IMR-90 (cell line): ENCODE measurements around the gene ZNF177. TPM values are rescaled to one million over a fixed set of nuclear protein-coding genes. Genes with fewer than 3 reads are reported as not detected.
"Not testable (repeated sequence)": the region's sequence is repeated elsewhere in the genome, so short reads cannot be mapped to it uniquely, and the experiment has no call there.

Source experiments
- ATAC-seq: fragments of 200-7000 bp; cut with Tn5 transposase; 2 replicates; pipeline ENCODE4 v1.9.1; 2020; ENCODE audit warnings: low read depth, mild to moderate bottlenecking, moderate library complexity
- BruUV-seq: library from RNA; stranded (reverse); fragments of 400-500 nt; replicated peaks from 2 replicates; lab custom pipeline; 2021; lab: Mats Ljungman, UMichigan
- CTCF ChIA-PET: fragments of 300-600 bp; formaldehyde crosslinking; extraction: SDS; loops from one replicate; lab custom pipeline; 2021; ENCODE audit warnings: antibody characterized with exemption; lab: Yijun Ruan, JAX
- POLR2A ChIA-PET: fragments of 300-600 bp; sonication (Branson Sonifier 250); formaldehyde crosslinking; loops from one replicate; lab custom pipeline; 2022; ENCODE audit warnings: antibody characterized with exemption; ENCODE audit not compliant: unreplicated experiment; lab: Charles Lee
- DNase-seq: peaks from one replicate; pipeline ENCODE4 v3.0.0; 2013
- H2AFZ ChIP-seq: replicated peaks from 2 replicates; pipeline ENCODE3; 2013; ENCODE audit warnings: low read length, mild to moderate bottlenecking; ENCODE audit not compliant: poor library complexity
- H2AK5ac ChIP-seq: 2 replicates; pipeline ENCODE4 v1.6.1; 2013; ENCODE audit warnings: low read depth, low read length, inconsistent platforms
- H2AK9ac ChIP-seq: replicated peaks from 2 replicates; pipeline ENCODE3; 2013; ENCODE audit warnings: mild to moderate bottlenecking, low read depth, low read length, moderate library complexity; ENCODE audit not compliant: poor library complexity
- H2BK120ac ChIP-seq: 2 replicates; pipeline ENCODE4 v1.6.1; 2013; ENCODE audit warnings: low read depth, low read length, inconsistent platforms
- H2BK15ac ChIP-seq: 3 replicates; pipeline ENCODE4 v1.6.1; 2013; ENCODE audit warnings: low read depth, low read length, inconsistent platforms
- H2BK20ac ChIP-seq: 2 replicates; pipeline ENCODE4 v1.6.1; 2013; ENCODE audit warnings: low read depth, mild to moderate bottlenecking, inconsistent platforms, low read length, moderate library complexity
- H2BK5ac ChIP-seq: 2 replicates; pipeline ENCODE4 v1.6.1; 2013; ENCODE audit warnings: mild to moderate bottlenecking, low read depth, low read length, inconsistent platforms; ENCODE audit not compliant: poor library complexity, severe bottlenecking
- H3K14ac ChIP-seq: replicated peaks from 2 replicates; pipeline ENCODE4 v1.6.1; 2013; ENCODE audit warnings: low read depth, low read length, inconsistent platforms
- H3K18ac ChIP-seq: 2 replicates; pipeline ENCODE4 v1.6.1; 2013; ENCODE audit warnings: low read depth, low read length, control low read depth
- H3K23ac ChIP-seq: 2 replicates; pipeline ENCODE4 v1.6.1; 2013; ENCODE audit warnings: low read depth, low read length, inconsistent platforms
- H3K27ac ChIP-seq: 2 replicates; pipeline ENCODE4 v1.5.1; 2013; ENCODE audit warnings: mild to moderate bottlenecking, control low read depth, low read length; ENCODE audit not compliant: insufficient read depth
- H3K27me3 ChIP-seq: 2 replicates; pipeline ENCODE4 v1.6.1; 2013; ENCODE audit warnings: low read length; ENCODE audit not compliant: control insufficient read depth, insufficient read depth
- H3K36me3 ChIP-seq: 2 replicates; pipeline ENCODE4 v1.6.1; 2013; ENCODE audit warnings: low read length, mixed read lengths; ENCODE audit not compliant: control insufficient read depth, insufficient read depth
- H3K4ac ChIP-seq: 2 replicates; pipeline ENCODE4 v1.6.1; 2013; ENCODE audit warnings: low read depth, low read length, inconsistent platforms
- H3K4me1 ChIP-seq: 2 replicates; pipeline ENCODE4 v1.6.1; 2013; ENCODE audit warnings: low read length, mixed read lengths; ENCODE audit not compliant: control insufficient read depth, insufficient read depth
- H3K4me2 ChIP-seq: 2 replicates; pipeline ENCODE4 v1.6.1; 2013; ENCODE audit warnings: low read depth, mild to moderate bottlenecking, control low read depth, low read length, moderate library complexity
- H3K4me3 ChIP-seq: 2 replicates; pipeline ENCODE4 v1.5.1; 2013; ENCODE audit warnings: low read depth, mild to moderate bottlenecking, control low read depth, low read length, moderate library complexity; ENCODE audit not compliant: insufficient read depth
- H3K56ac ChIP-seq: 2 replicates; pipeline ENCODE4 v1.6.1; 2013; ENCODE audit warnings: low read length, inconsistent platforms; ENCODE audit not compliant: insufficient read depth; ENCODE audit errors: extremely low read depth
- H3K79me1 ChIP-seq, 2 experiments: 2 replicates each; pipeline ENCODE4 v1.6.1; 2013; ENCODE audit warnings: low read length in 2 of 2, inconsistent platforms in 1 of 2, low read depth in 1 of 2
- H3K9ac ChIP-seq: 2 replicates; pipeline ENCODE4 v1.6.1; 2013; ENCODE audit warnings: low read depth, low read length, control low read depth
- H3K9me1 ChIP-seq: 2 replicates; pipeline ENCODE4 v1.6.1; 2013; ENCODE audit warnings: low read length, inconsistent platforms; ENCODE audit not compliant: insufficient read depth
- H3K9me3 ChIP-seq: 2 replicates; pipeline ENCODE4 v1.6.1; 2013; ENCODE audit warnings: low read length; ENCODE audit not compliant: control insufficient read depth, insufficient read depth
- H4K20me1 ChIP-seq: 2 replicates; pipeline ENCODE4 v1.6.1; 2013; ENCODE audit warnings: low read length, inconsistent platforms; ENCODE audit not compliant: insufficient read depth
- H4K5ac ChIP-seq: 2 replicates; pipeline ENCODE4 v1.6.1; 2013; ENCODE audit warnings: mild to moderate bottlenecking, low read depth, low read length, control low read depth
- H4K8ac ChIP-seq, 2 experiments: 2 replicates each; pipeline ENCODE4 v1.6.1; 2013; ENCODE audit warnings: low read depth in 2 of 2, low read length in 2 of 2, control low read depth in 1 of 2, inconsistent platforms in 1 of 2
- H4K91ac ChIP-seq: 2 replicates; pipeline ENCODE4 v1.6.1; 2013; ENCODE audit warnings: low read depth, low read length, inconsistent platforms; ENCODE audit not compliant: insufficient read depth
- CEBPB ChIP-seq: IDR thresholded peaks from 2 replicates; pipeline ENCODE4 v1.6.1; 2012; ENCODE audit warnings: low read depth, low read length, improper control_type of control experiment
- CHD1 ChIP-seq: IDR thresholded peaks from 2 replicates; pipeline ENCODE4 v1.6.1; 2012; ENCODE audit warnings: low read depth, low read length, improper control_type of control experiment
- MXI1 ChIP-seq: IDR thresholded peaks from 2 replicates; pipeline ENCODE4 v1.6.1; 2012; ENCODE audit warnings: low read depth, mild to moderate bottlenecking, low read length, moderate library complexity, borderline replicate concordance
- WGBS, 2 experiments: methylation state at CpG; one replicate each; pipeline versions ENCODE4 v1.1.5 to v1.1.7; 2013; ENCODE audit warnings: missing lambda C conversion rate in 2 of 2; ENCODE audit not compliant: insufficient read length in 1 of 2; ENCODE audit errors: extremely low coverage in 2 of 2; 5-methylcytosine and 5-hydroxymethylcytosine counted together
- dilution Hi-C: fragments of 300-500 bp; cut with HindIII; formaldehyde crosslinking; loops from one replicate; pipeline ENCODE4 v1.14.3; 2018; ENCODE audit warnings: low sequenced_read_pairs; ENCODE audit not compliant: unreplicated experiment
- in situ Hi-C: fragments of 300-500 bp; cut with MboI; formaldehyde crosslinking; loops from 3 replicates; pipeline ENCODE4 v1.14.3; 2019; ENCODE audit warnings: low sequenced_read_pairs, inconsistent platforms, mixed read lengths
- intact Hi-C: fragments of 100-400 bp; cut with micrococcal nuclease; formaldehyde crosslinking; loops from 2 replicates; pipeline ENCODE4 v1.10.0; 2022
- polyA plus RNA-seq, 3 experiments: library from polyadenylated mRNA; depleted of rRNA; stranded (reverse); fragments of >200 nt; gene quantifications; 2 replicates each; pipeline ENCODE4 v1.2.3, GENCODE V29; 2012; ENCODE audit warnings: low replicate concordance in 1 of 3
- total RNA-seq: library from RNA; depleted of rRNA; stranded (reverse); fragments of >200 nt; gene quantifications from 2 replicates; pipeline ENCODE4 v1.2.3, GENCODE V29; 2012

Gene ZNF177
- total and polyA plus RNA-seq, 2 of the 4 experiments (the other 2 are of a cell fraction): 0.87 to 1.1 TPM

DNA sequence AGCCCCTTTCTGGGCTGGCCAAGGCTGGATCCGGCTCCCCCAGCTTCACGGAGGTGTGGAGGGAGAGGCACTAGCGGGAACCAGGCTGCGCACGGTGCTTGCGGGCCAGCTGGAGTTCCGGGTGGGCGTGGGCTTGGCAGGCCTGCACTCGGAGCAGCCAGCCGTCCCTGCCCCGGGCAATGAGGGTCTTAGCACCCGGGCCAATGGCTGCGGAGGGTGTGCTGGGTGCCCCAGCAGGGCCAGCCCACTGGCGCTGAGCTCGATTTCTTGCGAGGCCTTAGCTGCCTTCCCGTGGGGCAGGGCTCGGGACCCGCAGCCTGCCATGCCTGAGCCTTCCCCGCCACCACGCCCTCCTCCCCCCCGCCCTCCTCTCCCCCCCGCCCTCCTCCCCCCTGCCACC, 41.5 kb upstream of the ZNF177 start:
- Histone ChIP-seq H4K91ac (no peak overlapping the region), H3K14ac (no peak overlapping the region), H3K9me1 (no peaks in the 10 kb centered on the region), H3K4me1 (0 out of 2 replicates have a peak, but pooled peaks cover 2% of the 10 kb centered on the region), H3K27me3 (no peaks in the 10 kb centered on the region), H2AFZ (no peak overlapping the region), H2BK20ac (no peak overlapping the region), H3K18ac (no peak overlapping the region), H2AK9ac (no peak overlapping the region), H3K56ac (no peak overlapping the region), H2BK120ac (no peak overlapping the region), H4K8ac (no peak overlapping the region), H3K27ac (no peak overlapping the region), H2AK5ac (no peak overlapping the region), H4K20me1 (no peaks in the 10 kb centered on the region), H3K23ac (no peak overlapping the region), H3K4me2 (no peak overlapping the region), H3K9ac (no peak overlapping the region), H3K4me3 (no peak overlapping the region), H4K5ac (no peak overlapping the region), H3K79me1 (peaks cover 5 to 7% of the 10 kb centered on the region in 2 experiments; a peak in 3 of 4 replicates), H3K9me3 (peaks cover 9% of the 10 kb centered on the region), H2BK5ac (no peak overlapping the region), H3K36me3 (no peaks in the 10 kb centered on the region; the same call in 1 of the 2 replicates), H2BK15ac (no peak overlapping the region), H3K4ac (no peak overlapping the region)
- TF ChIP-seq CHD1 (no peak), CEBPB (no peak), MXI1 (no peak)
- BruUV-seq: no TSS peak
- dilution Hi-C loops: no loop called here
- ATAC-seq: no peak
- ChIA-PET POLR2A (no interaction called here), CTCF (no interaction called here)
- in situ Hi-C loops: loop anchor here (10.0 kb wide), 1 partner anchor 473 kb away; no protein-coding TSS in a partner anchor
- no peak for DNase-seq
- no CpG with 5 or more reads among the region's 23 CpGs for WGBS, 2 experiments
- intact Hi-C loops: no loop called here

DNA sequence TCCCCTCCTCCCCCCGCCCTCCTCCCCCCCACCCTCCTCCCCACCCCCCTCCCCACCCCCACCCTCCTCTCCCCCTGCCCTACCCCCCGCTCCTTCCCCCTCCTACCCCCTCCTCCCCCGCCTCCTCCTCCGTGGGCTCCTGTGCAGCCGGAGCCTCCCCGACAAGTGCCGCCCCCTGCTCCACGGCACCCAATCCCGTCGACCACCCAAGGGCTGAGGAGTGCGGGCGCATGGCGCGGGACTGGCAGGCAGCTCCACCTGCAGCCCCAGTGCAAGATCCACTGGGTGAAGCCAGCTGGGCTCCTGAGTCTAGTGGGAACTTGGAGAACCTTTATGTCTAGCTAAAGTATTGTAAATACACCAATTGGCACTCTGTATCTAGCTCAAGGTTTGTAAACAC, 41.1 kb upstream of the ZNF177 start:
- H2AK9ac ChIP-seq, H3K14ac ChIP-seq, BruUV-seq, H4K5ac ChIP-seq, H2BK5ac ChIP-seq, H4K20me1 ChIP-seq, intact Hi-C loops, H3K27ac ChIP-seq, H3K4me1 ChIP-seq, H3K27me3 ChIP-seq, H4K8ac ChIP-seq, H2BK120ac ChIP-seq, CTCF ChIA-PET, H3K4ac ChIP-seq, H3K79me1 ChIP-seq, ATAC-seq, H3K56ac ChIP-seq, H3K23ac ChIP-seq, H3K4me3 ChIP-seq, H4K91ac ChIP-seq, POLR2A ChIA-PET, H2BK20ac ChIP-seq, H3K36me3 ChIP-seq, H2BK15ac ChIP-seq, DNase-seq, H3K4me2 ChIP-seq, H2AK5ac ChIP-seq, H3K9me1 ChIP-seq, H3K18ac ChIP-seq, H3K9ac ChIP-seq, dilution Hi-C loops, H2AFZ ChIP-seq, H3K9me3 ChIP-seq: not testable (repeated sequence)
- in situ Hi-C loops: loop anchor here (10.0 kb wide), 1 partner anchor 473 kb away; no protein-coding TSS in a partner anchor
- WGBS, 2 experiments: no CpG with 5 or more reads among the region's 14 CpGs
